ENCODE data around the gene CEP192. TPM values are rescaled to one million over a fixed set of nuclear protein-coding genes. Genes with fewer than 3 reads are reported as not detected.

The CEP192 gene
- total RNA-seq, 1 experiment from 2014 or later = 24.3 TPM

GRCh38 chr18:13126966-13127598, 135.9 kb downstream of the CEP192 start:
- RAD21 ChIA-PET (ENCODE audit: low non-redundant PET in 1 of 2, low total read pairs in 2 of 2, uncharacterized antibody in 2 of 2, unreplicated experiment in 2 of 2) = no interaction called here
- H4K20me1 ChIP-seq (ENCODE audit: insufficient read depth) = no peaks in the 10 kb centered on the region
- POLR2A ChIA-PET = no interaction called here
- TF ChIP-seq CTCF (IDR thresholded peaks at IDR 0.05 in 2 of 3, conservative IDR thresholded peaks at IDR 0.05 in 1 of 3; ENCODE audit: borderline replicate concordance in 1 of 3, insufficient read depth in 1 of 3, low read depth in 2 of 3, low read length in 2 of 3) (no peak), ZNF274 (IDR thresholded peaks at IDR 0.05; ENCODE audit: low read depth, low read length) (no peak), TCF7L2 (IDR thresholded peaks at IDR 0.05; ENCODE audit: borderline replicate concordance, extremely low read depth, insufficient read depth, insufficient read length) (no peak), EZH2phosphoT487 (IDR thresholded peaks at IDR 0.05; ENCODE audit: borderline replicate concordance) (no peak), REST (IDR thresholded peaks at IDR 0.05; ENCODE audit: low read depth) (no peak), SP1 (IDR thresholded peaks at IDR 0.05; ENCODE audit: low read depth) (no peak), ZFX (IDR thresholded peaks at IDR 0.05) (no peak)
- H3K36me3 ChIP-seq (ENCODE audit: control insufficient read depth in 1 of 2, insufficient read depth in 2 of 2, low read length in 2 of 2) = peaks cover 0 to 6% of the 10 kb centered on the region in 2 experiments; a peak in 1 of 4 replicates
- H3K9ac ChIP-seq (ENCODE audit: low read length) = no peak overlapping the region
- no peak overlapping the region for H3K4me3 ChIP-seq (replicated peaks in 1 of 2; ENCODE audit: low read depth in 1 of 2, low read length in 2 of 2)
- H2AFZ ChIP-seq (ENCODE audit: low read depth, low read length, poor library complexity, severe bottlenecking) = no peak overlapping the region
- H3K9me3 ChIP-seq (ENCODE audit: control insufficient read depth in 1 of 2, insufficient read depth in 1 of 2, low read depth in 1 of 2, low read length in 2 of 2) = no peaks in the 10 kb centered on the region
- CTCF ChIA-PET = no interaction called here
- DNase-seq (ENCODE audit: low read depth, low spot score) = no peak
- H3K4me2 ChIP-seq (ENCODE audit: low read length) = no peak overlapping the region
- intact Hi-C loops (cut with micrococcal nuclease) = no loop called here
- ATAC-seq = no peak
- no peaks in the 10 kb centered on the region for H3K79me2 ChIP-seq (ENCODE audit: insufficient read depth, low read length)
- no peaks in the 10 kb centered on the region for H3K27me3 ChIP-seq (ENCODE audit: insufficient read depth, low read length)
- no peaks in the 10 kb centered on the region for H3K4me1 ChIP-seq (ENCODE audit: control insufficient read depth in 1 of 2, insufficient read depth in 2 of 2, low read length in 2 of 2)
- no peaks in the 10 kb centered on the region for H3K9me2 ChIP-seq (ENCODE audit: insufficient read depth)
- H3K27ac ChIP-seq (ENCODE audit: low read depth, low read length) = no peak overlapping the region
- BruUV-seq (replicated peaks) = no TSS peak
